AG04450 (cell line): Measurements from ENCODE around the gene LPCAT1. TPM values are rescaled to one million over a fixed set of nuclear protein-coding genes. Genes with fewer than 3 reads are reported as not detected.

ENCODE experiments used
- CTCF ChIA-PET: fragments of 300-600, 350-600 bp; formaldehyde crosslinking; extraction: SDS; loops from one replicate; lab custom pipeline; 2022; ENCODE audit warnings: antibody characterized with exemption, inconsistent platforms; lab: Charles Lee
- POLR2A ChIA-PET: fragments of 350-600 bp; formaldehyde crosslinking; extraction: SDS; loops from one replicate; lab custom pipeline; 2021; ENCODE audit warnings: antibody characterized with exemption, inconsistent platforms; lab: Yijun Ruan, JAX
- DNase-seq: peaks from one replicate; pipeline ENCODE4 v3.0.0-alpha.2; 2011; ENCODE audit warnings: low read depth, low spot score
- H3K27ac ChIP-seq: one replicate; pipeline ENCODE4 v1.5.1; 2012; ENCODE audit warnings: low read depth, low read length, control low read depth
- H3K27me3 ChIP-seq: one replicate; pipeline ENCODE4 v1.6.0; 2012; ENCODE audit warnings: low read length; ENCODE audit not compliant: control insufficient read depth, insufficient read depth
- H3K4me3 ChIP-seq: 2 replicates; pipeline ENCODE4 v1.5.1; 2011; ENCODE audit warnings: mild to moderate bottlenecking, low read depth, low read length, control low read depth
- H3K9me3 ChIP-seq: 2 replicates; pipeline ENCODE4 v1.5.1; 2012; ENCODE audit warnings: low read length; ENCODE audit not compliant: control insufficient read depth, insufficient read depth
- polyA plus RNA-seq: library from polyadenylated mRNA; depleted of rRNA; stranded (reverse); fragments of >200 nt; gene quantifications from 2 replicates; pipeline ENCODE4 v1.2.3, GENCODE V29; 2011
- TF ChIP-seq, protein P1 (sequence below): IDR thresholded peaks from 2 replicates; pipeline ENCODE4 v1.5.1; 2011; ENCODE audit warnings: low read depth, low read length, control low read depth, inconsistent platforms

LPCAT1 gene
- polyA plus RNA-seq, 1 experiment = 23.4 TPM

DNA sequence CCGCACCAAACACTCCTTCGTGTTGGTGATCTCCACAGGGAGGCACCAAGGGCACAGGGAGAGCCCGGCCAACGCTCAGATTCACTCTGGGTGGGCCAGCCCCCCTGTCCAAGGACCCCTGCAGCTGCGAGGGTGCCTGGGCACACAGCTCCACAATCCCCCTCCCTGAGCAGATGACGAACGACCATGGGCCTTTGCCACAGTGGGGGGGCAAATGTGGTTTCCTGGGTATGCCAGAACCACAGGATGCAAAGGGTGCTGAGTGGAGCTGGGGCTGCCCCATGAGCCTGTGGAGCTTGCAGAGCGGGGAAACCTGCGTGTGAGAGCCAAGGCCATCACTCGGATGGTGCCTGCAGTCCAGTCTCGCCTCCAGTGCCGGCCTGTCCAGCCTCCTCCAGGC lies 31.0 kb downstream of the LPCAT1 start:
- ChIA-PET CTCF (no interaction called here), POLR2A (no interaction called here)
- Histone ChIP-seq H3K27me3 (no peaks in the 10 kb centered on the region), H3K4me3 (no peak overlapping the region), H3K9me3 (no peaks in the 10 kb centered on the region), H3K27ac (no peak overlapping the region)
- DNase-seq = no peak
- TF ChIP-seq, protein P1, sequence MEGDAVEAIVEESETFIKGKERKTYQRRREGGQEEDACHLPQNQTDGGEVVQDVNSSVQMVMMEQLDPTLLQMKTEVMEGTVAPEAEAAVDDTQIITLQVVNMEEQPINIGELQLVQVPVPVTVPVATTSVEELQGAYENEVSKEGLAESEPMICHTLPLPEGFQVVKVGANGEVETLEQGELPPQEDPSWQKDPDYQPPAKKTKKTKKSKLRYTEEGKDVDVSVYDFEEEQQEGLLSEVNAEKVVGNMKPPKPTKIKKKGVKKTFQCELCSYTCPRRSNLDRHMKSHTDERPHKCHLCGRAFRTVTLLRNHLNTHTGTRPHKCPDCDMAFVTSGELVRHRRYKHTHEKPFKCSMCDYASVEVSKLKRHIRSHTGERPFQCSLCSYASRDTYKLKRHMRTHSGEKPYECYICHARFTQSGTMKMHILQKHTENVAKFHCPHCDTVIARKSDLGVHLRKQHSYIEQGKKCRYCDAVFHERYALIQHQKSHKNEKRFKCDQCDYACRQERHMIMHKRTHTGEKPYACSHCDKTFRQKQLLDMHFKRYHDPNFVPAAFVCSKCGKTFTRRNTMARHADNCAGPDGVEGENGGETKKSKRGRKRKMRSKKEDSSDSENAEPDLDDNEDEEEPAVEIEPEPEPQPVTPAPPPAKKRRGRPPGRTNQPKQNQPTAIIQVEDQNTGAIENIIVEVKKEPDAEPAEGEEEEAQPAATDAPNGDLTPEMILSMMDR = no peak

DNA sequence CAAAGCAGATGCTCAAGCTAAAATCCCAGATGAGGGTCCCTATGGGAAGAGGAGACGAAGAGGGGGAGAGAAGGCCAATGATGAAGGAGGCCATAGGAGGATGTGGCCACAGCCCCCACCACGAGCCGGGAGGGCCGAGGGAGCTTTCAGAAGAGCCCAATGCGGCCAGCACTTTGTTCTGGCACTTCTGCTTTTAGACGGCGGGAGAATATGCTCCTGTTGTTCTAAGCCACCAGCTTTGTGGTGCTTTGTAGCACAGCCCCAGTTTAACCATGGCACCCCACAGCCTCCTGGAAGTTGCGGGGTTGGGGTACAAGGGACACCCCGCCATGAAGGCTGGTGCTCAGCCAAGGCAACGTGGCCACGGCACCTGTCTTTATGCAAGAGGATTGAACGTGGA lies 33.4 kb downstream of the LPCAT1 start:
- DNase-seq = no peak
- no peaks in the 10 kb centered on the region for H3K9me3 ChIP-seq
- ChIA-PET CTCF (interaction anchor here (0.8 to 2.6 kb wide), 2 partner anchors 11 to 22 kb away, joined by 3 to 17 read pairs; no protein-coding TSS in a partner anchor), POLR2A (no interaction called here)
- no peaks in the 10 kb centered on the region for H3K27me3 ChIP-seq
- H3K4me3 ChIP-seq = no peak overlapping the region
- TF ChIP-seq, protein P1 = no peak
- H3K27ac ChIP-seq = no peak overlapping the region

DNA sequence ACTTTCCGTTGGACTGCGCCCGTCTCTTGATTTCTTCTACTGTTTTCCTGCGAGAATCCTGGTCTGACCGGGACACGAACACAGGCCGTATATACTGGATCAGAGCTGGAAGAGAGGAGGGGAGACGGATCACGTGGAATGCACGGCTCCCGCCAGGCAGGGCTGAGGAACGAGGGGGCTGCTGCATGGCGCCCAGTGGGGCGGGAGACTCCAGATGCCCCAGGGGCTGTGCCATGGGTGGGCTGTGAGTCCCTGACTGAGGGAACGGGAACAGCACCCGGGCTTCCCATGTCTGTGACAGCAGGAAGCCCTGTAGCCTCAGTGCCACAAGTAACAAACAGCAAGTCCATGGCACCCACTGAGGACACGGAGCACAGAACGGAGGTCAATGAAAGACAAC lies 34.0 kb downstream of the LPCAT1 start:
- ChIA-PET POLR2A (interaction anchor here (1.0 kb wide), 1 partner anchor 27 kb away, joined by 3 read pairs; no protein-coding TSS in a partner anchor), CTCF (interaction anchor here (1.0 to 2.6 kb wide), 2 partner anchors 10 to 14 kb away, joined by 3 to 17 read pairs; no protein-coding TSS in a partner anchor)
- no peaks in the 10 kb centered on the region for H3K27me3 ChIP-seq
- H3K4me3 ChIP-seq = no peak overlapping the region
- no peaks in the 10 kb centered on the region; the same call in 1 of the 2 replicates for H3K9me3 ChIP-seq
- H3K27ac ChIP-seq = peak overlapping the region; percentile 78
- no peak for DNase-seq
- TF ChIP-seq, protein P1 = no peak

DNA sequence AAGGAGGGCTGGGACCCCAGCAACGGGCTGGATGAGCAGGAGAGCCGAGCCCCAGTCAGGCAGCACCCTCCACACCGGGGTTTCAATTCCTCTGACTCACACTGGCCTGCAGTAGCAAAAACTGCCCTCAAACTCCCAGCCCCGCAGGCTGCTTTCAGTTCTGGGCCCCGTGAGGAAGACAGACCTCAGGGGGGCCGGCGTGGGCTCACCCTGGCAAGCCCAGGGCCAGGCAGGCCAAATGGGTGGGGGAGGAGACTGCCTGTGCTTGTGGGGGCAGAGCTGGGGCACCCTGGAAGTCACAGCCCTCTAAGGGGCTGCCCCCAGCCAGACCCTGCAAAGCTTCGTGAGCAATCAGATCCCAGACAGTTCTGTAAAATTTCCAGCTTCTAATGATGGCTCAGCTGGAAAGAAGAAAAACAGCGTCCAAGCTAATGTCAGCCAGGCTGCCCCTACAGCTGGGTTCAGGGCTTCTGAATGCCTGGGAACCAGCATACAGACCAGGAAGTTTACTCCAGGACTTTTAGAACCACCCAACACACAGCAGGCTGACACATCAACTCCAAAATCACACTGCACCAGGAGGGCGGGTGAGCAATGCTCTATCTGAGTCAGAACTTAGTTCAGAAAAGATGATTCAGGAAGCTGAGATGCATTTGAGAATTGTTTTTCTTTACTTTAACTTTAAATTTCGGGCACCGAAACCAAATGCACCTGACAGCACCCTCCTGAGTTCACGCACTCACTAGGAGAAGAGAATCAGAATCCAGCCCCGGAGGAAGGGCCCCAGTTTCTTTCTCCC lies 34.7 kb downstream of the LPCAT1 start:
- ChIA-PET CTCF (interaction anchor here (1.0 to 2.6 kb wide), 2 partner anchors 10 to 15 kb away, joined by 3 to 17 read pairs; no protein-coding TSS in a partner anchor), POLR2A (interaction anchor here (1.0 kb wide), 1 partner anchor 27 kb away, joined by 3 read pairs; no protein-coding TSS in a partner anchor)
- TF ChIP-seq, protein P1 = no peak
- Histone ChIP-seq H3K9me3 (no peaks in the 10 kb centered on the region; the same call in 1 of the 2 replicates), H3K27me3 (no peaks in the 10 kb centered on the region), H3K4me3 (no peak overlapping the region), H3K27ac (peak overlapping the region; percentile 78)
- peak; percentile 42 for DNase-seq
